GM19463 (cell line): ENCODE results near the gene DBN1.
"Not testable (repeated sequence)": the region's sequence is repeated elsewhere in the genome, so short reads cannot be mapped to it uniquely, and the experiment has no call there.

Source experiments
- ATAC-seq: cut with Tn5 transposase; IDR thresholded peaks from one replicate; pipeline ENCODE4 v1.9.1; 2021; ENCODE audit warnings: mild to moderate bottlenecking, moderate library complexity; ENCODE audit not compliant: unreplicated experiment

DBN1 gene

GRCh38 chr5:177491983-177492746 lies 18.7 kb upstream of the DBN1 start:
- ATAC-seq = no peak

GRCh38 chr5:177491429-177491945 lies 18.1 kb upstream of the DBN1 start:
- ATAC-seq = no peak

- no peak for ATAC-seq
Observed at GRCh38 chr5:177490992-177491391, 17.6 kb upstream of the DBN1 start.

GRCh38 chr5:177490311-177490991 lies 17.0 kb upstream of the DBN1 start:
- no peak for ATAC-seq

- ATAC-seq = no peak
Observed at GRCh38 chr5:177489119-177489716, 15.8 kb upstream of the DBN1 start.

- ATAC-seq = no peak
Observed at GRCh38 chr5:177487975-177488374, 14.5 kb upstream of the DBN1 start.

GRCh38 chr5:177487144-177487543 lies 13.7 kb upstream of the DBN1 start:
- ATAC-seq = no peak

GRCh38 chr5:177486256-177486655 lies 12.8 kb upstream of the DBN1 start:
- ATAC-seq = no peak

GRCh38 chr5:177485753-177486152 lies 12.3 kb upstream of the DBN1 start:
- ATAC-seq = not testable (repeated sequence)

- no peak for ATAC-seq
Observed at GRCh38 chr5:177484902-177485549, 11.6 kb upstream of the DBN1 start.

- no peak for ATAC-seq
Observed at GRCh38 chr5:177483994-177484901, 10.8 kb upstream of the DBN1 start.

GRCh38 chr5:177483042-177483441 lies 9.6 kb upstream of the DBN1 start:
- no peak for ATAC-seq

- no peak for ATAC-seq
Observed at GRCh38 chr5:177482359-177482795, 8.9 kb upstream of the DBN1 start.

- no peak for ATAC-seq
Observed at GRCh38 chr5:177479774-177480173, 6.3 kb upstream of the DBN1 start.

GRCh38 chr5:177478711-177479646 lies 5.5 kb upstream of the DBN1 start:
- no peak for ATAC-seq

- ATAC-seq = no peak
Observed at GRCh38 chr5:177477701-177478477, 4.5 kb upstream of the DBN1 start.

GRCh38 chr5:177476531-177477233 lies 3.2 kb upstream of the DBN1 start:
- ATAC-seq = no peak
